ENCODE results near the gene CLEC4G.

Gene CLEC4G, protein sequence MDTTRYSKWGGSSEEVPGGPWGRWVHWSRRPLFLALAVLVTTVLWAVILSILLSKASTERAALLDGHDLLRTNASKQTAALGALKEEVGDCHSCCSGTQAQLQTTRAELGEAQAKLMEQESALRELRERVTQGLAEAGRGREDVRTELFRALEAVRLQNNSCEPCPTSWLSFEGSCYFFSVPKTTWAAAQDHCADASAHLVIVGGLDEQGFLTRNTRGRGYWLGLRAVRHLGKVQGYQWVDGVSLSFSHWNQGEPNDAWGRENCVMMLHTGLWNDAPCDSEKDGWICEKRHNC

DNA sequence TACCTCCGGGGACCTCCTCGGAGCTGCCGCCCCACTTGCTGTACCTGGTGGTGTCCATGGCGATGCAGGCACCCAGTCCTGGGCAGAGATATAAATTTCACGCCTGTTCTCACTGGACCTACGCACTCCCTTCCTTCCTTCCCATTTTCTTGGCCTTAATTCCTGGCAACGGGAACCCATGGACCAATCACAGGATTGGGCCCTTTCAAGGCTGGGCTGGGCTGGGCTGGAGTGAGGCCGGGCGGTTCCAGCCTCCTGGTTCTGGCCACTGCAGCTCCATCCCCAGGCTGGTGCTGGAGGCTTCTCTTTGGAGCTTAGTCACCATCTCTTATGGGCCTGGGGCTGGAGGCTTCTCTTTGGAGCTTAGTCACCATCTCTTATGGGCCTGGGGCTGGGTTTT, at the start of gene CLEC4G:
TSS of gene CLEC4G (minus strand) at position 66 of the 400 bp plus-strand sequence. CDS start at position 58, 8 bp downstream.
- Histone ChIP-seq H3K4me2 (ENCODE audit: low read depth, low read length, poor library complexity, severe bottlenecking) (no peak within 1 kb of the TSS), H3K27ac (ENCODE audit: low read depth, low read length) (no peak within 1 kb of the TSS), H3K9me3 (ENCODE audit: insufficient read depth, low read length) (no peaks in the 10 kb centered on the region), H3F3A (ENCODE audit: insufficient read depth) (no peaks in the 10 kb centered on the region), H3K79me2 (ENCODE audit: insufficient read depth, low read length) (no peaks in the 10 kb centered on the region), H3K27me3 (ENCODE audit: low read length) (no peaks in the 10 kb centered on the region), H3K9ac (ENCODE audit: low read length) (no peak within 1 kb of the TSS), H3K4me3 (ENCODE audit: insufficient read depth, low read length, poor library complexity, severe bottlenecking) (no peak within 1 kb of the TSS), H3K36me3 (ENCODE audit: low read length) (no peaks in the 10 kb centered on the region), H4K20me1 (ENCODE audit: low read depth, low read length) (no peaks in the 10 kb centered on the region), H2AFZ (ENCODE audit: low read depth, low read length, severe bottlenecking) (no peak within 1 kb of the TSS), H3K9me2 (replicated peaks; ENCODE audit: insufficient read depth, low read length) (no peaks in the 10 kb centered on the region)
- TF ChIP-seq, protein P1, sequence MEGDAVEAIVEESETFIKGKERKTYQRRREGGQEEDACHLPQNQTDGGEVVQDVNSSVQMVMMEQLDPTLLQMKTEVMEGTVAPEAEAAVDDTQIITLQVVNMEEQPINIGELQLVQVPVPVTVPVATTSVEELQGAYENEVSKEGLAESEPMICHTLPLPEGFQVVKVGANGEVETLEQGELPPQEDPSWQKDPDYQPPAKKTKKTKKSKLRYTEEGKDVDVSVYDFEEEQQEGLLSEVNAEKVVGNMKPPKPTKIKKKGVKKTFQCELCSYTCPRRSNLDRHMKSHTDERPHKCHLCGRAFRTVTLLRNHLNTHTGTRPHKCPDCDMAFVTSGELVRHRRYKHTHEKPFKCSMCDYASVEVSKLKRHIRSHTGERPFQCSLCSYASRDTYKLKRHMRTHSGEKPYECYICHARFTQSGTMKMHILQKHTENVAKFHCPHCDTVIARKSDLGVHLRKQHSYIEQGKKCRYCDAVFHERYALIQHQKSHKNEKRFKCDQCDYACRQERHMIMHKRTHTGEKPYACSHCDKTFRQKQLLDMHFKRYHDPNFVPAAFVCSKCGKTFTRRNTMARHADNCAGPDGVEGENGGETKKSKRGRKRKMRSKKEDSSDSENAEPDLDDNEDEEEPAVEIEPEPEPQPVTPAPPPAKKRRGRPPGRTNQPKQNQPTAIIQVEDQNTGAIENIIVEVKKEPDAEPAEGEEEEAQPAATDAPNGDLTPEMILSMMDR (IDR thresholded peaks at IDR 0.05; ENCODE audit: insufficient read depth, low read length, poor library complexity, severe bottlenecking) = no peak
- TF ChIP-seq EZH2phosphoT487 (conservative IDR thresholded peaks at IDR 0.05; ENCODE audit: low read length) = no peak

DNA sequence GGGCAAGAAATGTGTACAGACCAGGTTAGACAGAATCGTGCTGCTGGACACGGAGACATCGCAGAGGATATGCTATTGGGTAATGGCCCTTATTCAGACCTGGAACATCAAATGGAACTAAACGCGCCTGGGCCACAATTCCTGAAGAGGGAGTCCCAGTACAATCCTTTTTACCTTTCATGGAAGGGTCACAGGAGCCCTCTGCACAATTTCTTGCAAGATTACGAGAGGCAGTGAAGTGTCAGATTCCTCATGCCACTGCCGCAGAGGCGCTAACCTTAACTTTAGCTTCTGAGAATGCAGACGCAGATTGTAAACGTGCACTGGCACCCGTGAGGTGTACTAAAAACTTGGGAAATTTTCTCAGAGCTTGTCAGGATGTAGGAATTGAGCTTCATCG, 49.2 kb upstream of the CLEC4G start:
- Histone ChIP-seq H3K9me2 (replicated peaks; ENCODE audit: insufficient read depth, low read length) (no peaks in the 10 kb centered on the region), H3K9me3 (ENCODE audit: insufficient read depth, low read length) (peaks cover 6% of the 10 kb centered on the region; the same call in 1 of the 2 replicates), H3K9ac (ENCODE audit: low read length) (no peak overlapping the region), H4K20me1 (ENCODE audit: low read depth, low read length) (no peaks in the 10 kb centered on the region), H3F3A (ENCODE audit: insufficient read depth) (no peaks in the 10 kb centered on the region), H3K27ac (ENCODE audit: low read depth, low read length) (no peak overlapping the region), H3K27me3 (ENCODE audit: low read length) (no peaks in the 10 kb centered on the region), H3K36me3 (ENCODE audit: low read length) (no peaks in the 10 kb centered on the region), H2AFZ (ENCODE audit: low read depth, low read length, severe bottlenecking) (no peak overlapping the region), H3K4me2 (ENCODE audit: low read depth, low read length, poor library complexity, severe bottlenecking) (no peak overlapping the region), H3K4me3 (ENCODE audit: insufficient read depth, low read length, poor library complexity, severe bottlenecking) (no peak overlapping the region), H3K79me2 (ENCODE audit: insufficient read depth, low read length) (no peaks in the 10 kb centered on the region)
- TF ChIP-seq, protein P1 (IDR thresholded peaks at IDR 0.05; ENCODE audit: insufficient read depth, low read length, poor library complexity, severe bottlenecking) = no peak
- TF ChIP-seq EZH2phosphoT487 (conservative IDR thresholded peaks at IDR 0.05; ENCODE audit: low read length) = no peak

DNA sequence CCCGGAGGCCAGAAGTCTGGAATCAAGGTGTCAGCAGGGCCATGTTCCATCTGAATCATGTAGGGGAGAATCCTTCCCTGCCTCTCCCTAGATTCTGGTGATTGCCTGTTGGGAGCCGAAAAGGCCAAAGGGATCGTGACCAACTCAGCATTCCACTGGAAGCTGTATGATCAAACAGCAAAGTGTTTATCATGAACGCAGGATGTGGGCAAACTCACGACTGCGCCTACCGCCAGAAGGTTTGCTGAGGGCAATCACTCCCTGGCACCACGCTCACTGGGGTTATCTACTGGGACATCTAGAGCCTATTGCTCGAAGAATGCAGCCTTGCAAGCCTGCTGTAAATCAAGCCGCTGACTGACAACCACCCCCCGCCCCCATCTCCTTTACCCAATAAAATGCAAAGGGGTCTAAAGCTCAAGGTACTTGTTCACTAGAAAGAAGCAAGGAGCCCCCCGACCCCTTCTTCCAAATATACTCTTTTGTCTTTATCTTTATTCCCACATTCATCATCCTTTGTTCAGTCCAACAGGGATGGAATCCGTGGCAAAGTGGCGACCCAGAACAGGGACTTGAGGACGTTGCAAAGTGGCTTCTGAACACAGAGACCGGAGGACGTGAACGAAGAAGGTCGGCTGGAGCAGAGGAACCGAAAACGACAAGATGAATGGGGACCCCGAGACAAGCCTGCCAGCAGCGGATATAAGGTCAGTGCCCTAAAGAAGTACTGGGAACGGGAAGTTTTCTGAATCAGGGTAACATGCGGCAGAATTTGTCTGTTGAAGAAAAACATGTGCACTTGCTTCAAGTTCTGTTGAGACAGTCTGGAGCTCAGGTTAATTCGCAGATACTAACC, 47.9 kb upstream of the CLEC4G start:
- H3K9me3 ChIP-seq (ENCODE audit: insufficient read depth, low read length) = peaks cover 3% of the 10 kb centered on the region; the same call in 1 of the 2 replicates
- no peak overlapping the region for H3K27ac ChIP-seq (ENCODE audit: low read depth, low read length)
- H3K4me3 ChIP-seq (ENCODE audit: insufficient read depth, low read length, poor library complexity, severe bottlenecking) = no peak overlapping the region
- no peak for TF ChIP-seq EZH2phosphoT487 (conservative IDR thresholded peaks at IDR 0.05; ENCODE audit: low read length)
- TF ChIP-seq, protein P1 (IDR thresholded peaks at IDR 0.05; ENCODE audit: insufficient read depth, low read length, poor library complexity, severe bottlenecking) = no peak
- no peak overlapping the region for H2AFZ ChIP-seq (ENCODE audit: low read depth, low read length, severe bottlenecking)
- no peak overlapping the region for H3K9ac ChIP-seq (ENCODE audit: low read length)
- H3K4me2 ChIP-seq (ENCODE audit: low read depth, low read length, poor library complexity, severe bottlenecking) = no peak overlapping the region
- no peaks in the 10 kb centered on the region for H3F3A ChIP-seq (ENCODE audit: insufficient read depth)
- H3K27me3 ChIP-seq (ENCODE audit: low read length) = no peaks in the 10 kb centered on the region
- no peaks in the 10 kb centered on the region for H3K36me3 ChIP-seq (ENCODE audit: low read length)
- H3K9me2 ChIP-seq (replicated peaks; ENCODE audit: insufficient read depth, low read length) = no peaks in the 10 kb centered on the region
- no peaks in the 10 kb centered on the region for H3K79me2 ChIP-seq (ENCODE audit: insufficient read depth, low read length)
- no peaks in the 10 kb centered on the region for H4K20me1 ChIP-seq (ENCODE audit: low read depth, low read length)

All from SU-DHL-6 (cell line).